CD1c-positive myeloid dendritic cell (primary cell): ENCODE results near the gene SPCS1.
"Not testable (repeated sequence)": the region's sequence is repeated elsewhere in the genome, so short reads cannot be mapped to it uniquely, and the experiment has no call there.

Experiments used
- DNase-seq: peaks from one replicate; pipeline ENCODE4 v3.0.0-alpha.2; 2016; ENCODE audit errors: extremely low spot score

Gene SPCS1

GRCh38 chr3:52694528-52695189, 11.2 kb upstream of the SPCS1 start:
- DNase-seq: no peak

- no peak for DNase-seq
Observed at GRCh38 chr3:52695798-52696671, 9.9 kb upstream of the SPCS1 start.

- DNase-seq: peak; percentile 57
Observed at GRCh38 chr3:52696830-52697631, 8.9 kb upstream of the SPCS1 start.

GRCh38 chr3:52697632-52697965, 8.3 kb upstream of the SPCS1 start:
- no peak for DNase-seq

GRCh38 chr3:52703341-52703740, 2.6 kb upstream of the SPCS1 start:
- DNase-seq: no peak

GRCh38 chr3:52704611-52705437, 1.1 kb upstream of the SPCS1 start:
- DNase-seq: no peak

GRCh38 chr3:52705438-52705687, 543 bp upstream of the SPCS1 start:
- DNase-seq: no peak

- no peak for DNase-seq
Observed at GRCh38 chr3:52707585-52707984, 1.7 kb downstream of the SPCS1 start.

GRCh38 chr3:52710512-52710911, 4.6 kb downstream of the SPCS1 start:
- DNase-seq: no peak

- DNase-seq: no peak
Observed at GRCh38 chr3:52712291-52713212, 6.6 kb downstream of the SPCS1 start.

GRCh38 chr3:52714335-52715302, 8.7 kb downstream of the SPCS1 start:
- no peak for DNase-seq

GRCh38 chr3:52715714-52716305, 9.9 kb downstream of the SPCS1 start:
- peak; percentile 24 for DNase-seq

GRCh38 chr3:52719618-52720017, 13.7 kb downstream of the SPCS1 start:
- no peak for DNase-seq

- DNase-seq: no peak
Observed at GRCh38 chr3:52721002-52721729, 15.3 kb downstream of the SPCS1 start.

- DNase-seq: no peak
Observed at GRCh38 chr3:52721730-52722008, 15.8 kb downstream of the SPCS1 start.

GRCh38 chr3:52722491-52722890, 16.6 kb downstream of the SPCS1 start:
- DNase-seq: no peak

- DNase-seq: no peak
Observed at GRCh38 chr3:52723935-52724334, 18.0 kb downstream of the SPCS1 start.

GRCh38 chr3:52724511-52724910, 18.6 kb downstream of the SPCS1 start:
- DNase-seq: no peak

GRCh38 chr3:52728753-52729152, 22.8 kb downstream of the SPCS1 start:
- not testable (repeated sequence) for DNase-seq
